Activated effector memory CD4-positive, alpha-beta T cell treated with anti-CD3 and anti-CD28 coated beads, Interleukin-2, amount 50 U/mL, for 16 hours (primary cell): ENCODE measurements around the gene MTHFS.
"Not testable (repeated sequence)": the region's sequence is repeated elsewhere in the genome, so short reads cannot be mapped to it uniquely, and the experiment has no call there.

Source experiments
- DNase-seq: peaks from one replicate; pipeline ENCODE4 v3.0.0-alpha.2; 2020

MTHFS gene

DNA sequence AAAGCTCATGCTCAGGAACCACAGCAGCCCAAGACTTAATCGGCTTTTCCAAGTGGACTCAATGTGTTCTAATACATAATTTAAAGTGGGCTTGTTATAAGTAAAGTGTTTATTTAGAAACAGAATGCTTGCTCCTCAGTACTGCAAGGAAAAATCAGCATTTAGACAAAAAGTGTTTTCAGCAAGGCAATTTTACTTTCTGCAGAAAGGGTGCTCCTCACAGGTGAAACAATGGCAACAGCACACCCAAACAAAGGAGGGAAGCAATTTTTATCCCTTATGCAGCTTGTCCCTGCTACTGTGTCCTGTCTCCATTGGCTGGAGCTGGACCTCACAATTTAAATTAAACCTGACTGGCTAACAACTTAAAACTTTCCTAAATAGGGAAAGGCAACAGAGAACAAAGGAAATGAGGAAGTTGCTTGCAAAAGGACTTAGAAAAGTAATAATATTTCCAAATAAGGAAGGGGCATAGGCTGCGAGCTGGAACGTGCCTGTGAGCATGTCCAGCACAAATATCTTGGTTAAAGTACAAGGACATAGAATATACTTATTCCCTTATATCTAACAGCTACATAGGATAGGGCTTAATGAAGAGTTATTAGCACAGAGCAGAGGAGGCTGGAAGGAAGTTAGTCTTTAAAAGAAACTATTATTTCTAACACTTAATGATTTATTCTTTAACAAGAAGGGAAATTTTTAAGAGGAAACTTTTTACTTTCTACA lies 19.1 kb upstream of the MTHFS start:
- DNase-seq = not testable (repeated sequence)

DNA sequence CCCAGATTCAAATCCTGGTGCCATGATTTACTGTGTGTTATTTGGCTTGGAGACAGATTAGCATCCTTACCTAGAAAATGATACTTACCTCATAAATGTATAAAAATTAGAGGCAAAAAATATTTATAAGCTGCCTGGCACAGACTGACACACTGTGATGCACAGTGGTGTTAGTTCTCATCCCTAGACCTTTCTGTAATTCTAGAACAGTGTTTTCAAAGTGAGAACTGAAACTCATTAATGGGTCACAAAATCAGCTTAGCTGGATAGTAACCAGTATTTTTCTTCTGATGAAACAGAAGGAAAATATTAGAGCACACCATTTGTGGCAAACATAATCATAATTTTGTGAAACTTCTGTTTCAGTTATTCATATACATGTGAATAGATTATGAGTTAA lies 17.9 kb upstream of the MTHFS start:
- DNase-seq = no peak

DNA sequence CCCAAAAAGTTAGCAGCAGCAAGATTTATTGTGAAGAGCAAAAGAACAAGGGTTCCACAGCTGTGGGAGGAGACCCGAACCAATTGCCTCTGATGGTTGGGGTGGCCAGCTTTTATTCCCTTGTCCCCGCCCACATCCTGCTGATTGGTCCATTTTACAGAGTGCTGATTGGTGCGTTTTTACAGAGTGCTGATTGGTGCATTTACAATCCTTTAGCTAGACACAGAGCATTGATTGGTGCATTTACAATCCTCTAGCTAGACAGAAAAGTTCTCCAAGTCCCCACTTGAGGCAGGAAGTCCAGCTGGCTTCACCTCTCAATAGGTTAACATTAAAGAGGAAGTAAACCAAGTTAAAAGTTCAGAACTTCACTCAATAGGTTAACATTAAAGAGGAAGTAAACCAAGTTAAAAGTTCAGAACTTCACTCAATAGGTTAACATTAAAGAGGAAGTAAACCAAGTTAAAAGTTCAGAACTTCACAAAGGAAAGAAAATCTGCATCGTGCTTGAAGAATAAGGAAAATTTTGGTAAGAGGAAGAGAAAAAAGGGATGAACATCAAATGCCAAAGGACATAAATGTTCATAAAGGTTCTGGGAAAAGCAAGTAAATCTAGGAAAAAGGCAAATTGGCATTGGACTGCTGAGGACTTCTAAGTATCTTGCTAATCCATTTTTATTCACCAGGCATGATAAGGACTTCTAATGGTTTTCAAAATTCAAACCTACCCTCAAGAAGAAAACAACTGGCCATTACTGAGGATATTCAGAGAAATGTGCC lies 12.9 kb upstream of the MTHFS start:
- not testable (repeated sequence) for DNase-seq

DNA sequence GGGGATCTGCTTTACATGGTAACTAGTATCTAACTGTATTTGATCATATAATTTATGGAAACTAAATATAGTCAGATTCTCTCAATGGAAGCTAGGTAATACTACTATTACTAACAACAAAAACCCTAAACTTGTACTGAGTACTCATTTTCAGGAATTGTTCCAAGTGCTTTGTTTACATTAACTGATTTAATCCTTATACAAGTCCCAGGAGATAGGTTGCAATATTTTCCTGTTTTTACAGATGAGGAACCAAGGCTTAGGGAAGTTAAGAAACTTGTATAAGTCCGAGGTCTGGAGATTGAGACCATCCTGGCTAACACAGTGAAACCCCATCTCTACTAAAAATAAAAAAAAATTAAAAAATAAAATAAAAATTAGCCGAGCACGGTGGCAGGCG lies 7.5 kb upstream of the MTHFS start:
- no peak for DNase-seq

DNA sequence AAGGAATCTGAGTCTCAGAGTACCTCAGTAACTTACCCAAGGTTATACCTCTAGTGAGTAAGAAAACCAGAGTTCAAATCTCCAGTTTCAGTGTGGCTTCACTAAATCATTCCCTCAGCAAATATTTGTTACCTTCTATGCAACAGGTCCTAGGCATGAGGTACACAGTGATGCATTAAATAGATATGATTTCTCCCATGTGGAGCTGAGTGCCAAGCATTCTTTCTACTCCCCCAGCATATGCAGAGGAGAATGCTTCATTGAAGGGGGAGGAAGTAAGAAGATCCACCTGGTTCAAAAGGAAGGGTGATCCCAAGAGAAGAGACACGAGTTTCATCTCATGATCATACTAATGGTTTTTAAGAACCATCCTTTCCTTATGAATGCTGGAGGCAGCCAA lies 6.8 kb upstream of the MTHFS start:
- DNase-seq = no peak

DNA sequence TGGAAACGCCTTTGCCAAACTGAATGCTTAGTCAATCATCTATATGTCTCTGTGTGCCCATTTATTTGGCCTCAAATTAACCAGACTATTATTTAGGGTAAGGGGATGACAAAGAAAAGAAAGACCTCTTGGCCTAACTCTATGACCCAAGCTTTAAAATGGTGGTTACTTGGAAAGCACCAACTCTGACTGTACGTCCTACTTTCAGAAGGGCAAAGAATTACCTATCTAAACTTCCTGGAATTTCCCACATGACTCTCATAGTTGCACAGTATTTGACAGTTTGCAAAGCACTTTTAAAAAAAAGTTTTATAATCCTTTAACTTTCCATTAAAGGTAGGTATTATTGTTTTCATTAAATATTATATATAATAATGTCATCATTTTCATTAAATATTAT lies 6.3 kb upstream of the MTHFS start:
- no peak for DNase-seq

DNA sequence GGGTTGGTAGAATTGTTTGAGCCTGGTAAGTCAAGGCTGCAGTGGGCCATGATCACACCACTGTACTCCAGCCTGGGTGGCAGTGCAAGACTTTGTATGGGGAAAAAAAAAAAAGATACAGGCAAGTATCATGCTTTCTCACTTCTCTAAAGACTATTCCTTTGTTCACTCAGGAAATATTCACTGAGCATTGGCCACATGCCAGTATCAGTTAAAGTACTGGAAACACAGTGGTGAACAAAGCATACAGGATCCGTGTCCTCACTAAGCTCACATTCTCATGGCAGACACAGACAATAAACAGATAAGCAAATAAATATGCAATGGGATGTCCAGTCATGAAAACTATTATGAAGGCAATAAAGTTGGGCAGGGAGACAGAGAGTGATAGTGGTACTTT lies 5.1 kb upstream of the MTHFS start:
- no peak for DNase-seq

DNA sequence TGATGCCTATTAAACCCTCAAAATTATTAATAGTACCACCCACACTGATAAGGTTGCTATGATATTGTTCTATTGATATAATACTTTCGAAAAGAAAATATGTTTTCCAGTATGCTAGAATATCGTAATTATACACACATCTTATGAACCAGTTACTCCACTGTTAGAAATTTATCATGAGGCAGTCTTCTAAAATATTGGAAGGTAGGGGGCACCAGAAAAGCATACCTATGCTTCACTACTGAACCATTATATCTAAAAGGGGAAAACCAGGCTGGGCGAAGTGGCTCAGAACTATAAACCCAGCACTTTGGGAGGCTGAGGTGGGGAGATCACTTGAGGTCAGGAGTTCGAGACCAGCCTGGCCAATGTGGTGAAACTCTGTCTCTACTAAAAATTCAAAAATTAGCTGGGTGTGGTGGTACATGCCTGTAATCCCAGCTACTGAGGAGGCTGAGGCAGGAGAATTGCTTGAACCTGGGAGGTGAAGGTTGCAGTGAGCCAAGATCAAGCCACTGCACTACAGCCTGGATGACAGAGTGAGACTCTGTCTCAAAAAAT lies 4.1 kb upstream of the MTHFS start:
- DNase-seq = not testable (repeated sequence)

DNA sequence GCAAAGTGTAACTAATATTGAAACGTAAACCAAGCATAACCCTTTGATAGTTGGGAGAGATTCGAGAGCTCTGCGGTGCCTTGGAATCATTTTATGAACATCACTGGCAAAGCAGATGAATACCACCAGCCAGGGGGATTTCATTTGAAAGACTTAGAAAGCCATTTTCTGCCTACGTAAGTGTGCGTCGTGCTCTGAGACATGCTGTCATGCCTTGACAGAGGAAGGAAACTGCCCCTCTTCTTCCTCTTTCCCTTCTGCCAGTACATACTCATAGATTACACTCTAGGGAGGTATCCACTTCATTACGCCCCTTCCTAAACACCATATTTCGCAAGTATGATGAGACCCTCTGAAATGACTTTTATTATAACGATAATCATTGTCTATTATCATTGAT lies 3.3 kb upstream of the MTHFS start:
- DNase-seq = no peak

DNA sequence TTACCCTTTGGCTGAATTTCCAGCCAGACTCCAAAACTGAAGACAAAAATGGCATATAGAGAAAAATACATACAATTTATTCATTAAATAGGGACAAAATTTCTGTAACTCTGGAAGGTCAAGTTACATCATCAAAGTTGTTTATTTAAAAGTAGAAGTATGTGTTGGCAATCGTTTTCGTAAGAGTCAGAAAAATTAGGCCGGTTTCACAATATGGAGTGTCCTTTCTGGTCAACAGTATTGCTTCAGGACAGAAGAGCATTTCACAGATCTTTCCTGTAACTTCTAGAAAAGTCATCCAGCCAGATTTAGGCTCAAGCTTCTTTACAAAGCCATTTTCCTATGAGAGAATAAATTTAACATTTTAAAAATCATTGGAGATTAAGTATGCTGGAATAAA lies 2.0 kb upstream of the MTHFS start:
- DNase-seq = not testable (repeated sequence)

DNA sequence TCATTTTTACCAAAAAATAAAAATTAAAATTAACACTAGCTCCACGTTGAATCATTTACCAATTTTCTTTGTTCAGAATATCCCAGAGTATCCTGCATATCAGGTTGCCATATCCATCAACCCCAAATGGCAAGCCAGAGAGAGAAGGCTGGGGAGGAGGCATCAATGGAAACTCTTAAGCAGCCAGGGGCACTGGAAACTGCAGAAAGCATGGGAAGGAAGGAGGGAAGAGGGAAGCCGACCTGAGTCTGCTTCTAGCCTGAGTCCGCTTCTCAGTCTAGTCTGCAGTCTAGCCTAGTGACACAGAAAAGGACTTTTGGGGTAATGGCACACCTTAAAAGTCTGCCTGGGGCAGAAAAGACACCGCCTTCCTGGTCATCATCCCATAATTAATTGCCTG lies 1.6 kb upstream of the MTHFS start:
- no peak for DNase-seq

DNA sequence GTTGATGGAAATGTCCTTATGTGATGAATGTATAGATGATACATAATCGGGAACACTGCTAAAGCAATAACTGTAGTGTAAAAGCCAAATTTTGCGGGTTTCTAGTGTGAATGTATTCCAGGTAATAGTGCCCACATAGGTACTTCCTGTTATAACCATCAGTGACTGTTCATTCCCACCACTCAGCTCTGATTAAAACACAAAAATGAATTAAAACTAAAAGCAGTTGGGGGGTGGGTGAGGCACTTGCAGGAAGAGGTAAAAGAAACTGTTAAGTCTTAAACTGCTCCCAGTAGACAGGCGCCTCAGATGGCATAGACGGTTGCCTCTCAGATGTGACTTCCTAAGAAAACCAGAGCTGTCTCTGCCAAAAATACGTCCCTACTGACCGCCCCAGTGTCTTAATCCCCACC lies 893 bp upstream of the MTHFS start:
- no peak for DNase-seq

DNA sequence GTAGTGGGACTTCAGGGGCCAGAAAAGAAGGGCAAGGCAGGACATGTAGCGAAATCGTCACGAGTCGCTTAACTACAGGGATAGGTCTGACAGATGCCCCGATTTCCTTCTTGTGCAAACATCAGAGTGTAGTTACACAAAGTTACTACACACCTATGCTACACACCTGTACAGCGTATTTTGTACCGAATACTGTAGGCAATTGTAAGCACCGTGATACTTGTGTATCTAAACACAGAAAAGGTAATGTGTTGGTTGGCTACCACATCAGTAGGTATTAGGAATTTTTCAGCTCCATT lies 515 bp upstream of the MTHFS start:
- DNase-seq = no peak

DNA sequence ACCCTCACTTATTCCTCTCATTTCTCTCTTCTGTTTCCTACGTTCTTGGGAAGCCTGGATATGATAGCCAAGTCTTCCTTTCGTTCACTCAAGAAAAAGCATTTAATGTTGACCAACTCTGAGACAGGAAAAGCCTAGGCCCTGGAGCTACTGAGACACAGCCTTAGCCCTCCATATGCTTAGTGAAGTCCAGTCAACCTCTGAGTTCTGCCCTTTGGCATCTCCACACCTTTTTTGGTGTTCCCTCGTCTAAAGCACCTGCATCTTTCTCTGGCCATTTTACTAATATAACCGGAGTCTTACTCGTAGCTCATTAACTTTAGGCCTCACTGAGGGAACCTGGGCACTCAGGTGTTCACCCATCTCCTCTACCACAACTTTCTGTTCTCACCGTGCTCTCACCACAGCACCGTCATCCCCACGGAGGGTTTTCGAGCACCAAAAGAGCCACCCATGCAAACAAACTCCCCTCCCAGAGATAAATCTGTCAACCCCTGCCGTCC lies 632 bp downstream of the MTHFS start:
- DNase-seq = no peak

DNA sequence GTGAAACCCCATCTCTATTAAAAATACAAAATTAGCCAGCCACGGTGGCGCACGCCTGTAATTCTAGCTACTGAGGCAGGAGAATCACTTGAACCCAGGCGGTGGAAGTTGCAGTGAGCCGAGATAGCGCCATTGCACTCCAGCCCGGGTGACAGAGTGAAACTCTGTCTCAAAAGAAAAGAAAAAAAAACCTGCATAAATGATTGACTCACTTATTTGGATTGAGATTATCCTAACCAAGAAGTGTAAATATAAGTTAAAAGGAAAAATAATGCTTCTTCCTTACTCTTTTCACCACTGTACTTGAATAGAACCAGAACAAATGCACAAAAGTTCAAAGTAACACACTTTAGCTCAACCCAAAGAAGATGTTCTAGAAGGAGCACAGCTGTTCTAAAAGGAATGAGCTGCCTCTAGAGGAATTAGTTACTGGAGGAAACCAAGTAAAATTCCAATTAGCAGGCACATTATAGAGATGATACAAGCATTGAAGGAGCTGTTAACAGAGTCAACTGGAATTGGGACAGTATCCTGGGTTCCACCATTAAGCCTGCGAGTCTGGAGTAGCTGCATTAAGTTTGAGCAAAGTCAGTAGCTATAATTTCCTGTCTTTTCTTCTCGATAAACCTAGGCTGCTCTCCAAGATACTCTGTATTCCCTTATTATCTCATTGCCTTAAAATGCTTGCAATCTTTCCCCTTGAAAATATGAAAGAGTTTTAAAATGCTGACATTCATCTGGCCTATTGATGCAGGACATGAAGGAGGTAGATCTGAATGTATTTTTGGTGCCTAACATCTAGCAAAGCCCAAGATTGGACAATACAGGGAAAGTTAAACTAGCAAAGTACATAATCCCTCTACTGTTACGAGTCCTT lies 9.5 kb downstream of the MTHFS start:
- no peak for DNase-seq

DNA sequence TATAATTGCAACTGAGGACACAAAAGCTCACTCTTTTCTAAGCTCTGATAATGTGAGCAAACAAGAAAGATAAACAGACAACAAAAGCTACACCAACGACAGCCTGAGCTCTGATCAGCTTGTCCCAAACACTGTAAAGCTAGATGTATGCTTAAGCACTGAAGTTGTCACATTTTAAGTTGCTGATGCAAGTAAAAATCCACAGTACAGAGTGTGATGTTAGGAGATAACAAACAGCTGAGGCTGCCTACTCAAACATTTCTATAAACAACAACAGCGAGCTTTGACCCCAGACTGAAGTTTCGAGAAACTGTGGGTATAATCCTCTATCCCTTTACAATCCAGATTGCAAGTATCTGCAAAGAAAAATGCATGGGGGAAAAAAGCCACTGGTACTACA lies 10.7 kb downstream of the MTHFS start:
- DNase-seq = no peak

DNA sequence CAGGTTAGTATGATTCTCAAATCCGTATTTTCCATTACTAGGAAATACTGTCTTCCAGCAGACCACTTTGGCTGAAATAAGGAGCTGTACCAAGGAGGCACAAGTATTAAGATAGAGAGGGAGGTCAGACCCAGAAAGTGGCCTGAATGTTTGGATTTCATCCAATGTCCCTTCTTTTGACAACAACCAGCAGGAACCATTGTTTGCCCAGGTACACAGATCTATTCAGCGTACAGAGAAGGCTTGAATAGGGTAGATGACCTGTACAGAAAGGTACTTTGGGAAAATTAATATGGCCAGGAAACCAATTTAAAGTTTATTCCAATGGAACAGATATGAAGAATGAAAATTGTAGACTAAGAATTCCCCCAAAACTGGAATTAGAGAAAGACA lies 12.6 kb downstream of the MTHFS start:
- no peak for DNase-seq

DNA sequence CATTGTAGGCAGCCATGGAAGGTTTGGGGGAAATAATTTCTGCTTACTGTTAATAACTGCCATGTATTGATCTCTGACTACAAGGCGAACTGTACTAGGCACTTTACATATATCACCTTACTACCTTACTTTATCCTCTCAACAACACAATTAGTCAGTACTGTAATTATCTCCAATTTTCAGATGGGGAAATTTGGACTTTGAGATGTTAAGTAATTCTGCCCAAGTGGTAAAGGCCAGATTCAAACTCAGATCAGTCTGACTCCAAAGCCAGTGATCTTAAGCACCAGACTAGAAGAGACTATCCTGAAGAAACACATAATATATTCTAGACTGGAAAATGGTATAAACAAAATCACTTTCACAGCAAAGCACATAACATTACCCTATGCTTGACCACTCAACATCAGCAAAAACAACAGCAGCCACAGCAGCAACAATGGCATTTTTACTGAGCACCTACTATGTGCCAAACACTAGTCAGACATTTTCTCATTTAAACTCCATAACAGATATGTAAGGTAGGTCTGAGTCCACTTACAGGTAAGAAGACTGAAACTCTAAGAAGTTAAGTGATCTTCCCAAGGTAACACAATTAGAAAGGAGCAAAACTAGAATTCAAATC lies 13.1 kb downstream of the MTHFS start:
- no peak for DNase-seq

DNA sequence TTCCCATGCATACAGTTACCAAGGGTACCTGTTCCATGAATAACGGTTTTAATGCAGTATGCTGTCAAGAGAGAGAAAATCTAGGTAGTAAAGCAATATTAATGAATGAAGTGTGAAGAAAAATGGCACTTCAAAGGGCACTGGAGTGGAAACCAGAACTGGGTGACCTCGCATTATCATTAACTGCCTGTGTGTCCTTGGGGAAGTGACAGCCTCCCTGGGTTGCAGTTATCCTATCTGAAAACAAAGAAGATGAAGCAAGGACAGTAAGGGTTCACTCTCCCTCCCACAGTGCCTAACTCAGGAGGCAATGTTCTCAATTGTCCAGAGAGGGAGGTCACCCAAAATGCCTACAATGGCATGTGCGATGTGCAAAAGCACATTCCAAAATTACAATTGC lies 15.1 kb downstream of the MTHFS start:
- DNase-seq = no peak

DNA sequence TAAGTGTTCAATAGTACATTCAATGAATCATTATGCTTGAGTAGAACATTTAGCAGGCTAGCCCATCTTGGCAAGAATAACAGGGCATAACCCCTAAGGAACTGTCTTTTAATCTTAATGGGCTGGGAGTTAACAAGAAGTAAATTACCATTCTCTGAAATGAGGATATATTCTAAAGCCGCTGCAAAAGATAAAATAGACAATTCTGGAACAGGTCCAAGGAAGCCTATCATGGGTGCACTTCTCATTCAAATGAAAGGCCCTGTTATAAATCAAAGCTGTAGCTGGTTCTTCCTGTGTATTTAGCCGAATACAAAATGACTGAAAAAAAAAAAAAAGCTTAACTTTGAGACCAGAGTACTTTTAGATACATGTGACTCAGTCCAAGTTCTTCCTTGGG lies 15.6 kb downstream of the MTHFS start:
- DNase-seq = no peak

DNA sequence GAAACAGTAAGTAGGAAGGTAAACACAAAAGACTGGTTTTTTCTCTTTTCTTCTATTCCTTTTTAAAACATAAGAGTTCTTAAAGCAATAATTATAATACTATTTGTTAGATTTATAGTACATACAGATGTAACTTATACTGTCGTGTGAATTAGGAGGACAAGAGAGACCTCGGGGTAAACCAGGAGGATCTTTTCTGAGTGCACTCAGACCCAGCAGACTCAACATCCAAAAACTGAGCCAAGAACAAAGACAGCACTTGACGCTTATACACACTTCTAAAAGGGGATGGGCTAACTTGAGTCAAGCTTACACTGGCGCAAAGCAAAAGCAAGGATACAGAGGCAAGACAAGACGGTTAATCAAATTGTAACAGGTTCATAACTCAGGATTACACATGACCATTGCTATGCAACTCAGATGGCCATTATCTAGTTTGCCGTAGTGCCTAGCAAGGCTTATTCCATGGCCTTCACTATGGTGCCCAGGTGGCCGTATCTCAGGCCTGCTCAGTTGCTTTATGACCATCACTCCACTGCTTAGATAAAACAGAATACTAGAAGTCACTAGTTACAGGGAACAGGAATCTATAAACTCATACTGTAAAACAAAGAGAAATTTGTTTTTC lies 18.6 kb downstream of the MTHFS start:
- no peak for DNase-seq

DNA sequence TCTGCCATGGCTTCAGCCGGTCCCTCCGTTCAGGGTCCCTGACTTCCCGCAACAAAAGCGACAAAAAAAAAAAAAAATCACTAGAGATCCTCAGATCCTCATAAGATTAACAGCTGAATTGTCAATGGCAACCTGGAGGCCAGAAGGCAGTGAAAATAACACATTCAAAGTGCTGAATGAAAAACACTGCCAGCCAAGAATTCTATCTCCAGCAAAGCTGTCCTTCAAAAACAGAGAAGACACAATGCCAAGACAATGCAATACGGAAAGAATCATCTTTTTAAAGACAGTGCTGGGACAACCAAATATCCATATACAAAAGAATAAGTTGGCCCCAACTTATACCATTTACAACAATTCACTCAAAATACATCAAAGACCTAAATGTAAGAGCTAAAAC lies 21.6 kb downstream of the MTHFS start:
- DNase-seq = no peak
